CD14-positive monocyte (primary cell): Measurements from ENCODE around the gene TMEM14A. TPM values are rescaled to one million over a fixed set of nuclear protein-coding genes. Genes with fewer than 3 reads are reported as not detected.

Experiments
- DNase-seq, 3 donors: peaks; one replicate each; pipeline ENCODE4 v3.0.0-alpha.2; 2011 to 2022
- H2AFZ ChIP-seq: 2 replicates; pipeline ENCODE4 v1.6.0; 2012; ENCODE audit warnings: mild to moderate bottlenecking, low read depth, low read length, inconsistent platforms; ENCODE audit not compliant: insufficient read depth, poor library complexity, severe bottlenecking
- H3K27ac ChIP-seq, 2 donors: 1 replicate in 1 of 2; 2 replicates in 1 of 2; pipeline ENCODE4 v1.5.1; 2012 to 2013; ENCODE audit warnings: low read length in 2 of 2, control low read depth in 1 of 2, inconsistent platforms in 1 of 2, low read depth in 1 of 2, mild to moderate bottlenecking in 1 of 2
- H3K27me3 ChIP-seq, 2 donors: one replicate each; pipeline versions ENCODE4 v1.6.0 to v1.6.1; 2011 to 2013; ENCODE audit warnings: low read length in 2 of 2; ENCODE audit not compliant: control insufficient read depth in 2 of 2, insufficient read depth in 2 of 2
- H3K36me3 ChIP-seq, 2 donors: replicated peaks in 1 of 2; 1 replicate in 1 of 2; 2 replicates in 1 of 2; pipeline versions ENCODE4 v1.5.1 to v1.6.1; 2012 to 2013; ENCODE audit warnings: low read length in 2 of 2, control low read depth in 1 of 2, inconsistent platforms in 1 of 2, mild to moderate bottlenecking in 1 of 2; ENCODE audit not compliant: insufficient read depth in 2 of 2, control insufficient read depth in 1 of 2
- H3K4me1 ChIP-seq, 2 donors: 1 replicate in 1 of 2; 2 replicates in 1 of 2; pipeline versions ENCODE4 v1.5.1 to v1.6.1; 2012 to 2013; ENCODE audit warnings: low read length in 2 of 2, control low read depth in 1 of 2, inconsistent platforms in 1 of 2, mild to moderate bottlenecking in 1 of 2, moderate library complexity in 1 of 2; ENCODE audit not compliant: insufficient read depth in 2 of 2, control insufficient read depth in 1 of 2
- H3K4me2 ChIP-seq: replicated peaks from 2 replicates; pipeline ENCODE3; 2012; ENCODE audit warnings: low read length, moderate library complexity, mild to moderate bottlenecking; ENCODE audit not compliant: poor library complexity, severe bottlenecking; ENCODE audit errors: extremely low read depth
- H3K4me3 ChIP-seq, 3 experiments: fragments of 200-600 bp in 1 of 3; sonication (generic) in 1 of 3; replicated peaks in 1 of 3; 1 replicate in 2 of 3; 2 replicates in 1 of 3; pipeline ENCODE4 v1.5.1; 2011 to 2013; ENCODE audit warnings: low read length in 3 of 3, mild to moderate bottlenecking in 3 of 3, control low read depth in 2 of 3, low read depth in 2 of 3, inconsistent platforms in 1 of 3, moderate library complexity in 1 of 3
- H3K79me2 ChIP-seq: 2 replicates; pipeline ENCODE4 v1.6.0; 2012; ENCODE audit warnings: mild to moderate bottlenecking, control low read depth, inconsistent platforms, low read length, moderate library complexity; ENCODE audit not compliant: insufficient read depth
- H3K9ac ChIP-seq: 2 replicates; pipeline ENCODE4 v1.6.0; 2017; ENCODE audit warnings: low read length, mild to moderate bottlenecking; ENCODE audit not compliant: insufficient read depth, poor library complexity, severe bottlenecking
- H3K9me3 ChIP-seq, 2 donors: replicated peaks in 1 of 2; 1 replicate in 1 of 2; 2 replicates in 1 of 2; pipeline versions ENCODE4 v1.5.1 to v1.6.1; 2012 to 2013; ENCODE audit warnings: low read length in 2 of 2, control low read depth in 1 of 2; ENCODE audit not compliant: control insufficient read depth in 1 of 2, insufficient read depth in 1 of 2
- H4K20me1 ChIP-seq: 2 replicates; pipeline ENCODE4 v1.6.0; 2012; ENCODE audit warnings: mild to moderate bottlenecking, low read length, control low read depth, moderate library complexity; ENCODE audit not compliant: insufficient read depth
- H3K27ac Mint-ChIP-seq, 7 donors: one replicate each; pipeline ENCODE4 v1.8.0; 2020; ENCODE audit warnings: mild to moderate bottlenecking in 7 of 7, mixed read lengths in 7 of 7, moderate library complexity in 6 of 7, inconsistent platforms in 2 of 7
- H3K27me3 Mint-ChIP-seq, 3 donors: one replicate each; pipeline ENCODE4 v1.8.0; 2021 to 2022; ENCODE audit warnings: low read depth in 3 of 3, mild to moderate bottlenecking in 3 of 3, mixed read lengths in 3 of 3, moderate library complexity in 3 of 3, inconsistent platforms in 1 of 3
- H3K36me3 Mint-ChIP-seq, 2 donors: one replicate each; pipeline ENCODE4 v1.8.0; 2020; ENCODE audit warnings: mixed read lengths in 2 of 2, inconsistent platforms in 1 of 2, mild to moderate bottlenecking in 1 of 2
- H3K4me1 Mint-ChIP-seq: one replicate; pipeline ENCODE4 v1.8.0; 2020; ENCODE audit warnings: mild to moderate bottlenecking, mixed read lengths
- H3K4me3 Mint-ChIP-seq, 2 donors: one replicate each; pipeline ENCODE4 v1.8.0; 2020; ENCODE audit warnings: mild to moderate bottlenecking in 2 of 2, mixed read lengths in 2 of 2, moderate library complexity in 1 of 2
- H3K9me3 Mint-ChIP-seq, 7 donors: one replicate each; pipeline ENCODE4 v1.8.0; 2020 to 2022; ENCODE audit warnings: mixed read lengths in 7 of 7, mild to moderate bottlenecking in 6 of 7, moderate library complexity in 6 of 7, inconsistent platforms in 2 of 7
- CTCF ChIP-seq: fragments of 200-600 bp; IDR thresholded peaks from one replicate; pipeline ENCODE4 v1.8.0; 2022; ENCODE audit warnings: antibody characterized with exemption, mild to moderate bottlenecking
- WGBS: methylation state at CpG from one replicate; pipeline ENCODE4 v1.1.5; 2013; ENCODE audit warnings: missing lambda C conversion rate; ENCODE audit not compliant: insufficient coverage; 5-methylcytosine and 5-hydroxymethylcytosine counted together
- intact Hi-C, 2 donors: fragments of 100-400 bp; cut with micrococcal nuclease; formaldehyde crosslinking; loops; one replicate each; pipeline versions ENCODE4 v1.15.0 to v1.15.1; 2023
- polyA plus RNA-seq, 3 donors: library from polyadenylated mRNA; depleted of rRNA in 1 of 3; unstranded in 2 of 3; stranded (reverse) in 1 of 3; fragments of 300-500 nt in 2 of 3; fragments of >200 nt in 1 of 3; fragmentation: Illumina TruSeq in 2 of 3; gene quantifications; 1 replicate in 2 of 3; 2 replicates in 1 of 3; pipeline ENCODE4 v1.2.3, GENCODE V29; 2012 to 2021

The TMEM14A gene
- polyA plus RNA-seq, 3 donors = 0.08 to 0.23 (median 0.20) TPM

- no peak overlapping the region for H3K27ac ChIP-seq
- H3K79me2 ChIP-seq = no peaks in the 10 kb centered on the region
- no peak overlapping the region for H3K27ac Mint-ChIP-seq
- TF ChIP-seq CTCF = no peak
- H3K4me3 Mint-ChIP-seq = peak overlapping the region in 1 of 2 donors; percentile 70
- H3K9me3 Mint-ChIP-seq = peaks cover 0 to 2% (median 0%) of the 10 kb centered on the region in 7 donors
- DNase-seq = no peak
- H3K27me3 ChIP-seq = peaks cover 0 to 2% of the 10 kb centered on the region in 2 donors
- no peaks in the 10 kb centered on the region for H3K36me3 Mint-ChIP-seq
- intact Hi-C loops = no loop called here
- no peak overlapping the region for H3K4me3 ChIP-seq
- H3K36me3 ChIP-seq = no peaks in the 10 kb centered on the region
- H3K4me1 ChIP-seq = peaks cover 3 to 9% of the 10 kb centered on the region in 2 donors
- no peak overlapping the region for H2AFZ ChIP-seq
- no peaks in the 10 kb centered on the region for H4K20me1 ChIP-seq
- peaks cover 15% of the 10 kb centered on the region for H3K4me1 Mint-ChIP-seq
- no peaks in the 10 kb centered on the region for H3K9me3 ChIP-seq
- H3K9ac ChIP-seq = no peak overlapping the region
- H3K4me2 ChIP-seq = no peak overlapping the region
- H3K27me3 Mint-ChIP-seq = peaks cover 6 to 12% (median 6%) of the 10 kb centered on the region in 3 donors
Measured at GRCh38 chr6:52641388-52641787, 29.5 kb upstream of the TMEM14A start.

- Mint-ChIP-seq H3K27ac (no peak overlapping the region), H3K27me3 (peaks cover 6 to 12% (median 7%) of the 10 kb centered on the region in 3 donors), H3K9me3 (peaks cover 0 to 2% (median 0%) of the 10 kb centered on the region in 7 donors), H3K4me3 (no peak overlapping the region), H3K4me1 (peaks cover 16% of the 10 kb centered on the region), H3K36me3 (no peaks in the 10 kb centered on the region)
- Histone ChIP-seq H3K9me3 (no peaks in the 10 kb centered on the region), H3K36me3 (no peaks in the 10 kb centered on the region), H3K4me3 (no peak overlapping the region), H2AFZ (no peak overlapping the region), H3K79me2 (no peaks in the 10 kb centered on the region), H3K27ac (no peak overlapping the region), H3K9ac (no peak overlapping the region), H4K20me1 (no peaks in the 10 kb centered on the region), H3K4me2 (no peak overlapping the region), H3K27me3 (peaks cover 0 to 2% of the 10 kb centered on the region in 2 donors), H3K4me1 (peaks cover 3 to 9% of the 10 kb centered on the region in 2 donors)
- DNase-seq = no peak
- no peak for TF ChIP-seq CTCF
- WGBS = 0% methylated on average over 1 of the region's 3 CpGs
- intact Hi-C loops = no loop called here
Measured at GRCh38 chr6:52641826-52642225, 29.1 kb upstream of the TMEM14A start.
